Hepatocyte (in vitro differentiated cells): ENCODE results near the gene GADD45GIP1. TPM values are rescaled to one million over a fixed set of nuclear protein-coding genes. Genes with fewer than 3 reads are reported as not detected.
"Not testable (repeated sequence)": the region's sequence is repeated elsewhere in the genome, so short reads cannot be mapped to it uniquely, and the experiment has no call there.

Source experiments
- DNase-seq: peaks from one replicate; pipeline ENCODE4 v3.0.0-alpha.2; 2016; ENCODE audit warnings: low spot score
- H2AFZ ChIP-seq: fragments of 200-600 bp; sonication (generic); 2 replicates; pipeline ENCODE4 v1.6.0; 2016; ENCODE audit warnings: antibody characterized with exemption, mild to moderate bottlenecking
- H3K27ac ChIP-seq: fragments of 200-600 bp; sonication (generic); 2 replicates; pipeline ENCODE4 v1.5.1; 2016; ENCODE audit warnings: mild to moderate bottlenecking
- H3K27me3 ChIP-seq: fragments of 200-600 bp; sonication (generic); 2 replicates; pipeline ENCODE4 v1.6.1; 2016
- H3K36me3 ChIP-seq: fragments of 200-600 bp; sonication (generic); replicated peaks from 2 replicates; pipeline ENCODE4 v1.5.1; 2016; ENCODE audit warnings: low read depth; ENCODE audit not compliant: insufficient read depth
- H3K4me1 ChIP-seq: fragments of 200-600 bp; sonication (generic); 2 replicates; pipeline ENCODE4 v1.5.1; 2016; ENCODE audit warnings: mild to moderate bottlenecking, moderate library complexity; ENCODE audit not compliant: insufficient read depth
- H3K4me2 ChIP-seq: fragments of 200-600 bp; sonication (generic); 2 replicates; pipeline ENCODE4 v1.6.0; 2016
- H3K4me3 ChIP-seq: fragments of 200-600 bp; sonication (generic); 2 replicates; pipeline ENCODE4 v1.5.1; 2016; ENCODE audit warnings: mild to moderate bottlenecking
- H3K79me2 ChIP-seq: fragments of 200-600 bp; sonication (generic); 2 replicates; pipeline ENCODE4 v1.6.0; 2017; ENCODE audit warnings: mild to moderate bottlenecking
- H3K9me2 ChIP-seq: fragments of 200-600 bp; sonication (generic); replicated peaks from 2 replicates; pipeline ENCODE4 v1.6.0; 2017; ENCODE audit warnings: mild to moderate bottlenecking; ENCODE audit not compliant: insufficient read depth
- H3K9me3 ChIP-seq: fragments of 200-600 bp; sonication (generic); 2 replicates; pipeline ENCODE4 v1.5.1; 2016; ENCODE audit warnings: low read depth, mild to moderate bottlenecking
- H4K20me1 ChIP-seq: fragments of 200-600 bp; sonication (generic); 2 replicates; pipeline ENCODE4 v1.6.0; 2016; ENCODE audit warnings: mild to moderate bottlenecking; ENCODE audit not compliant: insufficient read depth, poor library complexity, severe bottlenecking
- EZH2 ChIP-seq: fragments of 200-600 bp; sonication (generic); IDR thresholded peaks from 2 replicates; pipeline ENCODE4 v1.6.1; 2016; ENCODE audit warnings: antibody characterized with exemption, mild to moderate bottlenecking, borderline replicate concordance
- EZH2phosphoT487 ChIP-seq: fragments of 200-600 bp; sonication (generic); IDR thresholded peaks from one replicate; pipeline ENCODE4 v1.6.1; 2018; ENCODE audit warnings: antibody characterized with exemption, mild to moderate bottlenecking, low read depth, moderate library complexity; ENCODE audit not compliant: unreplicated experiment, severe bottlenecking
- WGBS: methylation state at CpG from one replicate; pipeline ENCODE4 v1.1.6; 2016; ENCODE audit warnings: low lambda C conversion rate; ENCODE audit errors: missing lambda C conversion rate; 5-methylcytosine and 5-hydroxymethylcytosine counted together
- polyA plus RNA-seq: library from polyadenylated mRNA; unstranded; fragments of >200 nt; fragmentation: Nextera tagmentation; extraction: Ambion mirVana; gene quantifications from 2 replicates; pipeline ENCODE4 v1.2.1, GENCODE V29; 2016
- total RNA-seq: library from RNA; depleted of rRNA; stranded (reverse); fragments of >200 nt; gene quantifications from 2 replicates; pipeline ENCODE4 v1.2.3, GENCODE V29; 2014
- TF ChIP-seq, protein P1 (sequence below): fragments of 200-600 bp; sonication (generic); IDR thresholded peaks from 2 replicates; pipeline ENCODE4 v1.5.1; 2016; ENCODE audit warnings: antibody characterized with exemption, mild to moderate bottlenecking; ENCODE audit not compliant: poor library complexity

Gene GADD45GIP1
- total and polyA plus RNA-seq, 2 experiments from 2014 or later: 21.0 to 109 TPM

DNA sequence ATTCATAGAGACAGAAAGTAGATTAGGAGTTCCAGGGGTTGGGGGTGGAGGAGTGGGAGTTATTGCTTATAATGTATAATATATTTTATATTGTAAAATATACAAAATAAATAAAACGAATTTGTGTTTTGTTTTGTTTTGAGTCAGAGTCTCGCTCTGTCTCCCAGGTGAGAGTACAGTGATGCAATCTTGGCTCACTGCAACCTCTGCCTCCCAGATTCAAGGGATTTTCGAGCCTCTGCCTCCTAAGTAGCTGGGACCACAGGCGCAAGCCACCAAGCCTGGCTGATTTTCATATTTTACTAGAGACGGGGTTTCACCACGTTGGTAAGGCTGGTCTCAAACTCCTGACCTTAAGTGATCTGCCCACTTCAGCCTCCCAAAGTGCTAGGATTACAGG is 2.5 kb upstream of the GADD45GIP1 start:
- WGBS: 73% methylated on average over 6 of the region's 6 CpGs
- Histone ChIP-seq H3K4me2 (no peak overlapping the region), H3K27ac (no peak overlapping the region), H3K4me1 (peaks cover 14% of the 10 kb centered on the region), H3K79me2 (peaks cover 30% of the 10 kb centered on the region), H3K9me3 (no peaks in the 10 kb centered on the region), H4K20me1 (peaks cover 2% of the 10 kb centered on the region), H3K27me3 (no peaks in the 10 kb centered on the region), H3K9me2 (no peaks in the 10 kb centered on the region), H3K4me3 (no peak overlapping the region), H3K36me3 (no peaks in the 10 kb centered on the region), H2AFZ (no peak overlapping the region)
- DNase-seq: no peak
- no peak for TF ChIP-seq EZH2phosphoT487
- no peak for TF ChIP-seq EZH2
- TF ChIP-seq, protein P1, sequence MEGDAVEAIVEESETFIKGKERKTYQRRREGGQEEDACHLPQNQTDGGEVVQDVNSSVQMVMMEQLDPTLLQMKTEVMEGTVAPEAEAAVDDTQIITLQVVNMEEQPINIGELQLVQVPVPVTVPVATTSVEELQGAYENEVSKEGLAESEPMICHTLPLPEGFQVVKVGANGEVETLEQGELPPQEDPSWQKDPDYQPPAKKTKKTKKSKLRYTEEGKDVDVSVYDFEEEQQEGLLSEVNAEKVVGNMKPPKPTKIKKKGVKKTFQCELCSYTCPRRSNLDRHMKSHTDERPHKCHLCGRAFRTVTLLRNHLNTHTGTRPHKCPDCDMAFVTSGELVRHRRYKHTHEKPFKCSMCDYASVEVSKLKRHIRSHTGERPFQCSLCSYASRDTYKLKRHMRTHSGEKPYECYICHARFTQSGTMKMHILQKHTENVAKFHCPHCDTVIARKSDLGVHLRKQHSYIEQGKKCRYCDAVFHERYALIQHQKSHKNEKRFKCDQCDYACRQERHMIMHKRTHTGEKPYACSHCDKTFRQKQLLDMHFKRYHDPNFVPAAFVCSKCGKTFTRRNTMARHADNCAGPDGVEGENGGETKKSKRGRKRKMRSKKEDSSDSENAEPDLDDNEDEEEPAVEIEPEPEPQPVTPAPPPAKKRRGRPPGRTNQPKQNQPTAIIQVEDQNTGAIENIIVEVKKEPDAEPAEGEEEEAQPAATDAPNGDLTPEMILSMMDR: no peak

DNA sequence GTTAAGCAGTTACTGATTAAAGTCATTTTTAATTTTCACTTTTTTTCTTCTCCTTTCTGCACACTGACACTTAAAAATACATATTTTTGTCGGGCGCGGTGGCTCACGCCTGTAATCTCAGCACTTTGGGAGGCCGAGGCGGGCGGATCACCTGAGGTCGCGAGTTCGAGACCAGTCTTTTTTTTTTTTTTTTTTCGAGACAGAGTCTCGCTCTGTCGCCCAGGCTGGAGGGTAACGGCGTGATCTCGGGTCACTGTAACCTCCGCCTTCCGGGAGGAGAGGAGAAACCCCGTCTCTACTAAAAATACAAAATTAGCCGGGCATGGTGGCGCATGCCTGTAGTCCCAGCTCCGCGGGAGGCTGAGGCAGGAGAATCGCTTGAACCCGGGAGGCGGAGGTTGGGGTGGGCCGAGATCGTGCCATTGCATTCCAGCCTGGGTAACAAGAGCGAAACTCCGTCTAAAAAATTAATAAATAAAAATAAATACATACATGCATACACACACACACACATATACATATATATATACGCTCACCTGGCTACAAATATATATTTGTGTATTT is 448 bp upstream of the GADD45GIP1 start:
- H3K9me3 ChIP-seq: not testable (repeated sequence)
- WGBS: 83% methylated on average over 31 of the region's 31 CpGs
- H3K27ac ChIP-seq: peak overlapping the region; percentile 90

DNA sequence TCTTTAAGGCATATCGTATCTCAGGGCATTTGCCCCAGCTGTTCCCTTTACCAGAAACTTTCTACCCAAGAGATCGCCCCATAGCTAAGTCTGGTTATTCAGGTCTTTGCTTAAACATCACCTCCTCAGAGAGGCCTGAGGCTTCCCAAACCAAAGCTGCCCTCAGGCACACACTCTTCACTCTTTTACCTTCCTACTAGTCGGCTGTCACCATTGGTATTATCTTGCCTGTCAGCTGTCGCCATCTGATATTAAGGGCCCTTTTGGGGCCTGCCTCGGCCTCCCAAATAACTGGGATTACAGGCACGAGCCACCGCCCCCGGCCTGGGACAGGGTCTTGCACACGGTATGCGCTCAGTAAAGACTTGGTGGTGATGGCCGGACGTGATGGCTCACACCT is 1.0 kb downstream of the GADD45GIP1 start:
- TF ChIP-seq, protein P1: no peak
- TF ChIP-seq EZH2: no peak
- no peak for TF ChIP-seq EZH2phosphoT487
- peaks cover 35% of the 10 kb centered on the region for H3K79me2 ChIP-seq
- 67% methylated on average over 12 of the region's 12 CpGs for WGBS
- peaks cover 2% of the 10 kb centered on the region for H4K20me1 ChIP-seq
- H3K9me3 ChIP-seq: no peaks in the 10 kb centered on the region
- no peak overlapping the region for H2AFZ ChIP-seq
- peak overlapping the region; percentile 92 for H3K4me2 ChIP-seq
- DNase-seq: no peak
- peak overlapping the region; percentile 89 for H3K4me3 ChIP-seq
- H3K27ac ChIP-seq: peak overlapping the region; percentile 90
- peaks cover 28% of the 10 kb centered on the region for H3K4me1 ChIP-seq
- no peaks in the 10 kb centered on the region for H3K27me3 ChIP-seq
- no peaks in the 10 kb centered on the region for H3K9me2 ChIP-seq
- no peaks in the 10 kb centered on the region for H3K36me3 ChIP-seq

More for the DNA sequence above, 448 bp upstream of the GADD45GIP1 start:
- peak overlapping the region; percentile 92 for H3K4me2 ChIP-seq
- not testable (repeated sequence) for H3K9me2 ChIP-seq, H3K27me3 ChIP-seq, H3K36me3 ChIP-seq, DNase-seq, H4K20me1 ChIP-seq
- peak overlapping the region; percentile 89 for H3K4me3 ChIP-seq
- H3K4me1 ChIP-seq: peaks cover 25% of the 10 kb centered on the region
- H2AFZ ChIP-seq: peak overlapping the region; percentile 88
- peaks cover 32% of the 10 kb centered on the region for H3K79me2 ChIP-seq

DNA sequence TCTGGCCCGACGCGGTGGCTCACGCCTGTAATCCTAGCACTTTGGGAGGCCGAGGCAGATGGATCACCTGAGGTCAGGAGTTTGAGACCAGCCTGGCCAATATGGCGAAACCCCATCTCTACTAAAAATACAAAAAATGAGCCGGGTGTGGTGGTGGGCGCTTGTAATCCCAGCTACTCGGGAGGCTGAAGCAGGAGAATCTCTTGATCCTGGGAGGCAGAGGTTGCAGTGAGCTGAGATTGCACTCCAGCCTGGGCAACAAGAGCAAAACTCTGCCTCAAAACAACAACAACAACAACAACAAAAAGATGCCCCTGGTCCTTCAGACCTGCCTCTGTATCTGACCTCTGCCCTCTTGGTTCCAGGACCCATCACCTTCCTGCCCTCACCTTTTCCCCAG is 1.4 kb downstream of the GADD45GIP1 start:
- not testable (repeated sequence) for DNase-seq, H3K36me3 ChIP-seq, H3K9me2 ChIP-seq, H4K20me1 ChIP-seq, H3K9me3 ChIP-seq, H3K27me3 ChIP-seq, H2AFZ ChIP-seq, H3K4me3 ChIP-seq
- peaks cover 28% of the 10 kb centered on the region for H3K4me1 ChIP-seq
- WGBS: 91% methylated on average over 9 of the region's 9 CpGs
- H3K27ac ChIP-seq: peak overlapping the region; percentile 90
- H3K4me2 ChIP-seq: peak overlapping the region; percentile 92
- peaks cover 39% of the 10 kb centered on the region for H3K79me2 ChIP-seq
